HCT116 (cell line): ENCODE results near the gene NCR3LG1. TPM values are rescaled to one million over a fixed set of nuclear protein-coding genes. Genes with fewer than 3 reads are reported as not detected.

Experiments used
- ATAC-seq: fragments of 200-7000 bp; cut with Tn5 transposase; 2 replicates; pipeline ENCODE4 v1.9.1; 2020; ENCODE audit warnings: mild to moderate bottlenecking, moderate library complexity
- BruUV-seq: library from RNA; stranded (reverse); fragments of 400-500 nt; replicated peaks from 2 replicates; lab custom pipeline; 2021; lab: Mats Ljungman, UMichigan
- CTCF ChIA-PET: fragments of 300-600 bp; sonication (Branson Sonifier 250); formaldehyde crosslinking; loops from one replicate; lab custom pipeline; 2021; ENCODE audit warnings: antibody characterized with exemption; lab: Charles Lee
- POLR2A ChIA-PET: fragments of 300-600, 350-600 bp; sonication (Branson Sonifier 250); formaldehyde crosslinking; loops from one replicate; lab custom pipeline; 2021; ENCODE audit warnings: antibody characterized with exemption; lab: Charles Lee
- RAD21 ChIA-PET, 2 experiments: fragments of 300-600 bp; sonication (Branson Sonifier 250); formaldehyde crosslinking; loops; one replicate each; lab custom pipeline; 2023; ENCODE audit warnings: low total read pairs in 2 of 2; ENCODE audit not compliant: uncharacterized antibody in 2 of 2, unreplicated experiment in 2 of 2, low non-redundant PET in 1 of 2; lab: Charles Lee
- DNase-seq: peaks from one replicate; pipeline ENCODE4 v3.0.0-alpha.2; 2010; ENCODE audit warnings: low read depth, low spot score
- H2AFZ ChIP-seq: fragments of 200-600 bp; shearing (Covaris generic), sonication (generic); 2 replicates; pipeline ENCODE4 v1.6.1; 2017; ENCODE audit warnings: low read depth, mixed run types, mixed read lengths, antibody characterized with exemption, low read length; ENCODE audit not compliant: poor library complexity, severe bottlenecking
- H3K27ac ChIP-seq: 2 replicates; pipeline ENCODE4 v1.5.1; 2012; ENCODE audit warnings: low read depth, low read length
- H3K27me3 ChIP-seq: fragments of 200-600 bp; sonication (generic); 2 replicates; pipeline ENCODE4 v1.6.1; 2016; ENCODE audit warnings: mixed run types, low read length, mixed read lengths; ENCODE audit not compliant: insufficient read depth
- H3K36me3 ChIP-seq, 2 experiments: fragments of 200-500 bp in 1 of 2; fragments of 200-600 bp in 1 of 2; sonication (Bioruptor generic) in 1 of 2; sonication (generic) in 1 of 2; 2 replicates each; pipeline versions ENCODE4 v1.5.1 to v1.6.1; 2014 to 2016; ENCODE audit warnings: low read length in 2 of 2, inconsistent platforms in 1 of 2, mixed read lengths in 1 of 2, mixed run types in 1 of 2; ENCODE audit not compliant: insufficient read depth in 2 of 2, control insufficient read depth in 1 of 2
- H3K4me1 ChIP-seq, 2 experiments: fragments of 200-600 bp in 1 of 2; sonication (generic) in 1 of 2; 2 replicates each; pipeline versions ENCODE4 v1.5.1 to v1.6.1; 2012 to 2017; ENCODE audit warnings: low read length in 2 of 2, inconsistent platforms in 1 of 2, mild to moderate bottlenecking in 1 of 2, mixed read lengths in 1 of 2, mixed run types in 1 of 2, moderate library complexity in 1 of 2; ENCODE audit not compliant: insufficient read depth in 2 of 2, control insufficient read depth in 1 of 2
- H3K4me2 ChIP-seq: fragments of 200-600 bp; sonication (generic); 2 replicates; pipeline ENCODE4 v1.6.1; 2017; ENCODE audit warnings: mixed run types, low read length, mixed read lengths
- H3K4me3 ChIP-seq, 2 experiments: fragments of 200-600 bp in 1 of 2; sonication (generic) in 1 of 2; replicated peaks in 1 of 2; 2 replicates each; pipeline ENCODE4 v1.5.1; 2011 to 2016; ENCODE audit warnings: low read length in 2 of 2, control low read depth in 1 of 2, low read depth in 1 of 2, mild to moderate bottlenecking in 1 of 2, mixed read lengths in 1 of 2, mixed run types in 1 of 2
- H3K79me2 ChIP-seq: fragments of 200-600 bp; sonication (generic); 2 replicates; pipeline ENCODE4 v1.6.1; 2017; ENCODE audit warnings: mild to moderate bottlenecking, mixed run types, low read length, moderate library complexity, mixed read lengths; ENCODE audit not compliant: insufficient read depth
- H3K9ac ChIP-seq: fragments of 200-600 bp; sonication (generic); 2 replicates; pipeline ENCODE4 v1.6.1; 2016; ENCODE audit warnings: low read length, mixed read lengths
- H3K9me2 ChIP-seq: fragments of 200-600 bp; sonication (generic), shearing (Covaris generic); 2 replicates; pipeline ENCODE4 v1.6.1; 2017; ENCODE audit warnings: mixed run types, mild to moderate bottlenecking, moderate library complexity; ENCODE audit not compliant: insufficient read depth
- H3K9me3 ChIP-seq, 2 experiments: fragments of 200-500 bp in 1 of 2; fragments of 200-600 bp in 1 of 2; sonication (Bioruptor generic) in 1 of 2; sonication (generic) in 1 of 2; 2 replicates each; pipeline ENCODE4 v1.6.1; 2014 to 2017; ENCODE audit warnings: low read length in 2 of 2, mixed read lengths in 2 of 2, inconsistent platforms in 1 of 2, low read depth in 1 of 2, mild to moderate bottlenecking in 1 of 2, mixed run types in 1 of 2, moderate library complexity in 1 of 2; ENCODE audit not compliant: control insufficient read depth in 1 of 2, insufficient read depth in 1 of 2
- H4K20me1 ChIP-seq: fragments of 200-600 bp; sonication (generic), shearing (Covaris generic); 2 replicates; pipeline ENCODE4 v1.6.1; 2017; ENCODE audit warnings: mixed run types, mild to moderate bottlenecking, moderate library complexity; ENCODE audit not compliant: insufficient read depth
- CBX3 ChIP-seq: IDR thresholded peaks from 2 replicates; pipeline ENCODE4 v1.6.1; 2012; ENCODE audit warnings: low read depth
- EGR1 ChIP-seq: IDR thresholded peaks from 2 replicates; pipeline ENCODE4 v1.6.1; 2012; ENCODE audit warnings: low read depth
- ELF1 ChIP-seq: IDR thresholded peaks from 2 replicates; pipeline ENCODE4 v1.6.1; 2012; ENCODE audit warnings: low read depth, borderline replicate concordance
- EZH2phosphoT487 ChIP-seq: fragments of 200-600 bp; IDR thresholded peaks from 2 replicates; pipeline ENCODE4 v1.6.1; 2018; ENCODE audit warnings: antibody characterized with exemption, borderline replicate concordance
- FOSL1 ChIP-seq: IDR thresholded peaks from 2 replicates; pipeline ENCODE4 v1.6.1; 2012; ENCODE audit warnings: low read depth
- MAX ChIP-seq: IDR thresholded peaks from 2 replicates; pipeline ENCODE4 v1.6.1; 2012
- POLR2A ChIP-seq: IDR thresholded peaks from 2 replicates; pipeline ENCODE4 v1.7.0; 2011; ENCODE audit warnings: borderline replicate concordance; ENCODE audit not compliant: insufficient read depth, insufficient read length; ENCODE audit errors: extremely low read depth
- POLR2AphosphoS5 ChIP-seq: IDR thresholded peaks from 2 replicates; pipeline ENCODE4 v1.6.1; 2011; ENCODE audit warnings: mild to moderate bottlenecking, low read depth, low read length, moderate library complexity
- REST ChIP-seq: IDR thresholded peaks from 2 replicates; pipeline ENCODE4 v1.6.1; 2012; ENCODE audit warnings: low read depth
- SIN3A ChIP-seq: IDR thresholded peaks from 2 replicates; pipeline ENCODE4 v1.6.1; 2012; ENCODE audit warnings: low read depth
- SP1 ChIP-seq: IDR thresholded peaks from 2 replicates; pipeline ENCODE4 v1.6.1; 2012; ENCODE audit warnings: low read depth
- SRF ChIP-seq: IDR thresholded peaks from 2 replicates; pipeline ENCODE4 v1.6.1; 2012; ENCODE audit warnings: low read depth
- YY1 ChIP-seq: IDR thresholded peaks from 2 replicates; pipeline ENCODE4 v1.6.1; 2011; ENCODE audit warnings: low read length, low read depth, moderate library complexity, mild to moderate bottlenecking; ENCODE audit not compliant: insufficient replicate concordance; ENCODE audit errors: extremely low read depth
- intact Hi-C: fragments of 100-400 bp; cut with micrococcal nuclease; formaldehyde crosslinking; loops from 2 replicates; pipeline ENCODE4 v1.10.0; 2022
- total RNA-seq: library from RNA; stranded (reverse); gene quantifications from one replicate; pipeline ENCODE4 v1.2.1, GENCODE V29; 2021; ENCODE audit not compliant: unreplicated experiment

The NCR3LG1 gene
- total RNA-seq, 1 experiment from 2014 or later, result 1.5 TPM

GRCh38 chr11:17414317-17414737, 62.7 kb downstream of the NCR3LG1 start (continued):
- TF ChIP-seq REST (no peak), SIN3A (no peak), ELF1 (no peak), EGR1 (no peak), POLR2A (no peak), YY1 (no peak), MAX (no peak), SRF (no peak), SP1 (no peak), EZH2phosphoT487 (no peak), CBX3 (no peak), FOSL1 (no peak)

- H3K79me2 ChIP-seq, result no peaks in the 10 kb centered on the region
- no peaks in the 10 kb centered on the region for H3K36me3 ChIP-seq
- POLR2A ChIA-PET, result no interaction called here
- no peak overlapping the region for H3K4me3 ChIP-seq
- intact Hi-C loops, result no loop called here
- H3K9me3 ChIP-seq, result no peaks in the 10 kb centered on the region
- no peak for ATAC-seq
- CTCF ChIA-PET, result no interaction called here
- no peaks in the 10 kb centered on the region for H4K20me1 ChIP-seq
- BruUV-seq, result no TSS peak
- no peaks in the 10 kb centered on the region for H3K4me1 ChIP-seq
- peaks cover 46% of the 10 kb centered on the region for H3K27me3 ChIP-seq
- no peak overlapping the region for H3K9ac ChIP-seq
- RAD21 ChIA-PET, result no interaction called here
- H3K4me2 ChIP-seq, result no peak overlapping the region
- no peaks in the 10 kb centered on the region for H3K9me2 ChIP-seq
- H3K27ac ChIP-seq, result no peak overlapping the region
- no peak for DNase-seq
- TF ChIP-seq POLR2AphosphoS5 (no peak), MAX (no peak), EZH2phosphoT487 (no peak)
- no peak overlapping the region for H2AFZ ChIP-seq
Observed at GRCh38 chr11:17414992-17415391, 63.4 kb downstream of the NCR3LG1 start.
